GM12874 (cell line): ENCODE measurements around the gene PAPOLA.

Experiments
- CTCF ChIP-seq: IDR thresholded peaks from 2 replicates; pipeline ENCODE4 v1.5.1; 2011; ENCODE audit warnings: low read depth, mild to moderate bottlenecking, control low read depth, low read length, moderate library complexity; ENCODE audit not compliant: insufficient read depth

Gene PAPOLA

GRCh38 chr14:96538097-96538989, 36.2 kb downstream of the PAPOLA start:
- no peak for TF ChIP-seq CTCF

- TF ChIP-seq CTCF: no peak
Observed at GRCh38 chr14:96538990-96539317, 36.8 kb downstream of the PAPOLA start.

- TF ChIP-seq CTCF: no peak
Observed at GRCh38 chr14:96554315-96554910, 52.2 kb downstream of the PAPOLA start.

- TF ChIP-seq CTCF: no peak
Observed at GRCh38 chr14:96559571-96559970, 57.4 kb downstream of the PAPOLA start.

GRCh38 chr14:96564389-96564788, 62.2 kb downstream of the PAPOLA start:
- no peak for TF ChIP-seq CTCF

- no peak for TF ChIP-seq CTCF
Observed at GRCh38 chr14:96565811-96566210, 63.6 kb downstream of the PAPOLA start.

- TF ChIP-seq CTCF: no peak; the same call in 1 of the 2 replicates
Observed at GRCh38 chr14:96567289-96567899, 65.2 kb downstream of the PAPOLA start.
